Stimulated activated CD4-positive, alpha-beta T cell treated with anti-CD3 and anti-CD28 coated beads, Interleukin-12 subunit alpha, Interleukin-12 subunit beta, amount 100 ng/mL, for 48 hours (primary cell): ENCODE results near the gene CEPT1.
A peak's percentile ranks its signal among the peaks of the same experiment; 100 is the strongest.
"Not testable (repeated sequence)": the region's sequence is repeated elsewhere in the genome, so short reads cannot be mapped to it uniquely, and the experiment has no call there.

Source experiments
- DNase-seq, 3 donors: peaks; one replicate each; pipeline ENCODE4 v3.0.0-alpha.2; 2020; ENCODE audit warnings: low read depth in 2 of 3, low spot score in 1 of 3

The CEPT1 gene

DNA sequence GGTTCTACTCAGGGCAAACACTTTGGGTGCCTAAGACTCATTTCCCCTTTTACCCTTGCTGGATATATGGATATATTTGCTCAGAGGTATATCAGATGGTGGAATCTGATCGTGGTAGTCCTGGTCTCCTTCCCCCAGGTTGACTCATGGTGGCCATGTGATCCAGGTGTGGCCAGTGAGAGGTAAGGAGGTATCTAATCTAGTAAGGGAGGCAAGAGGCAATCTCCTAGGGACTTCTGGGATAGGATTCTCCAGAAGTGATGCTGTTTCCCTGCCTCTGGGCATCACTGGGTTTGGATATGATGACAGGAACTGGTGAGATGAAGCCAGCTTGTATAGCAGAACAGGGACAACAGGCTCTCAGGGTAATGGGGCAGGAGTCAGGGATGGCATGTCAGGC lies 68.9 kb downstream of the CEPT1 start:
- DNase-seq, result no peak

DNA sequence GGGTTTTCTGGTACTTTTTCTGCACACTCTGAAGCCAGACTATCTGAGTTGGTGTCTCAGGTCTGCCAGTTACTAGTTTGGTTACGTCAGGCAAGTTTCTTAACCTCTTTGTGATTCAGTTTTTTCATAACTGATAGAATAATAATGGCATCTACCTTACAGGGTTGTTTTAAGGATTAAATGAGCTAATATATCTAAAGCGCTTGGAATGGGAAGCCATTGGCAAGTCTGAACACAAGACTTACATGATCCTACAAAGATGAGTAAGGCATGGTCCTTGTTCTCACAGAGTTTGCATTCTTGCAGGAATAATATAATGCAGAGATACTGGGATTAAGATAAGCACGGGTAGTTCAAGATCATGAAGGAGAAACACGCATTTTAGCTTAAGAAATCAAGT lies 69.6 kb downstream of the CEPT1 start:
- no peak for DNase-seq

DNA sequence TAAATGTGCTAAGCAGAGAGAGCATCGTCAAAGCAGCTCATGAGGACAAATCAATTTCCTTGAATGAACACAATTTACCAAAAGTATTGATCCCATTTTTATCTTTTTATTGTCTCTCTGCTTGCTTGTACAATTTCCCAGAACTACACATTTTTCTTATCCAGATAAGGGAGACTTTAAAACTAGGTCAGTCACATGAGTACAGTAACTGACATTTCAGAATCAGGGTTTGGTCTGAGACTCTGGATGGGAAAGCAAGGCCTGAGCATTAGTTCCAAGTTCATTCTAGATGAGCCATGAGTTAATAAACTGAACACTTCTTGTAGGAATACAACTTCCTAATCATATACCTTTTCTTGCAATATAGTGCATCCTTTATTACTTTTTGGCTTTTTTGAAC lies 71.9 kb downstream of the CEPT1 start:
- no peak for DNase-seq

DNA sequence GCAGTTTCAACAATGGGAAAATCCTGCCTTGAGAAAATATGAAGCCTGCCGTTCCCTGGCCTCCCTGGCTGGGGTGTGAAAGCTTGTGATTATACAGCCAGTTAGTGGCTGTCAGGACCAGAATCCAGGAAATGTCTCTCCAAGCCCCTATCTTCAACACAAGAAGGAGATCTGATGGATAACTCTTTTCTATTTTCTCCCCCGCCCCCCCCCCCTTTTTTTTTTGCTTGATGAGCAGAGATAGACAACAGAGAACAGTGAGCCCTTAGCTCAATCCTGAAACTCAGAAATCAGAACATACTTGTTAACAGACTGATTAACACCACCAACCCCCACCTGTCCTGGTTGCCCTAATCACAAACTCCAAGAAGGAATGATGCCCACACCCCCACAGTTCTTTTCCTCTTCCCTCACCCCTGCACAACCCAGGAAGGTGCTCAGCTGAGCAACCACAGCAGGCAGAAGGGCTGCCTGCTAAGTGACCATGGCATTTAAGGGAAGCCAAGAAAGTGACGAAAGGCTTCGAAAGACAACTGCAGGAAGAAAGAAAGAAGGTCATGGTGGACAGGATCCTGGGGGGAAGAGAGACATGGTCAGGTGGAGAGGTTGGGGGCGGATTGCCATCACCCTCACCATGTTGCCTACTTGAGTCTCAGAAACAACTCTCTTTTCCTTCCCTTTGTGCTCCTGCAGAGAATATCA lies 72.8 kb downstream of the CEPT1 start:
- no peak for DNase-seq

DNA sequence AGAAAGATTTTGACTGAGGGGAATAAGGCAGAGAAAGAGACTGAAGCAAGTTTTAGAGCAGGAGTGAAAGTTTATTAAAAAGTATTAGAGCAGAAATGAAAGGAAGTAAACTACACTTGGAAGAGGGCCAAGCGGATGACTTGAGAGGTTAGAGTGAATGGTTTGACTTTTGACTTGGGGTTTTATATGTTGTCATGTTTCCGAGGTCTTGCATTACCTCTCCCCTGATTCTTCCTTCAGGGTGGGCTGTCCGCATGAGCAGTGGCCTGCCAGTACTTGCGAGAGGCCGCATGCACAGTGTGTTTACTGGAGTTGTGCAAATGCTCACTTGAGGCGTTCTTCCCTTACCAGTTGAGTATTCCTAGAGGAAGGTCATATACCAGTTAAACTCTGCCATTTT lies 73.4 kb downstream of the CEPT1 start:
- DNase-seq, result no peak

DNA sequence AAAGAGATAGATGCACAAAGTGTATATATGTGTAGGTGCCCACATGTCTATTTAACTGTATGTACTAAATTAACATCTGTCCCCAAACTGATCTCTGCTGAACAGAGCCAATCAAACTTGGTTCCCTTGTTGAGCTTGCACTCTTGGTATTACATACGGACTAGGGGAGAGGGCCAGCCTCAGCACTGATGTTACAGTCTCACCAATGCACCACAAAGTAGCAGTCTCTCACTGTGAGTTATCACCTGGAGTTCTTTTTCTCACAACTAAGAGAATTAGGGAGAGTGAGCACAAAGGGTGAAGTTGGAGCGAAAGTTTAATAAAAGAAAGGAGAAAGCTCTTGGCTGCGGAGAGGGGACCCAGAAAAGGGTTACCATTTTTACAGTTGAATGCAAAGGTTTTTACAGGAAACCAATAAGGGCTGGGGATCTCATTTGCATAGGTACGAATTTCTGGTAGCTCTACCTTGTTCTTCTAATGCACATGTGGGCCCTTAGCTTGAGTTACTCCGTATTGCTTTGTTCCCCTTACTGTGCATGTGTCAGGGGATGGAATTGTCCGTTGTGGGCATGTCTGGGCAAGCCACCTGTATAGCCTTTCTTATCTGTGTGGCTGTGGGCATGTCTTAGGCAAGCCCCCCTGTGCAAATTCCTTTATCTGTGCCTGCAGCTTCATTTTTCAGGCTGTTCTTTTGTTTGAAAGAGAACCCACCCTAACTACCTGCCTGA lies 74.2 kb downstream of the CEPT1 start:
- no peak for DNase-seq

DNA sequence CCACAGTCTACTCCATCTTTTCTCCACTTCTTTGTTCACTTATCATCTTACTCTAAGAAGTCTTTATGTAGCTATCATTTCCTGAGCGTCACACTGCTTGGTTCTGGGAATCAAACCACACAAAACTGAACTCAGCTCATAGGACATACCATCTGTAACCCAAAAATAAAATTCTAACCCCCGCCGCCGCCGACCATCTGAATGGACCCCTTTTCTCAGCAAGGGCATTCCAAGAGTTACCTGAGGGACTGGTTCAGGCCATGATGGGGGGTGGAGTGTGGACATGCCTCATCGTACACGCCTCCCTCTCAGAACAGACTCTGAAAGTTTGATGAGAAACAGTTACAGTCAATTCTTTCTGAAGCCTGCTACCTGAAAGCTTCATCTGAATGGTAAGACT lies 74.9 kb downstream of the CEPT1 start:
- DNase-seq, result no peak

DNA sequence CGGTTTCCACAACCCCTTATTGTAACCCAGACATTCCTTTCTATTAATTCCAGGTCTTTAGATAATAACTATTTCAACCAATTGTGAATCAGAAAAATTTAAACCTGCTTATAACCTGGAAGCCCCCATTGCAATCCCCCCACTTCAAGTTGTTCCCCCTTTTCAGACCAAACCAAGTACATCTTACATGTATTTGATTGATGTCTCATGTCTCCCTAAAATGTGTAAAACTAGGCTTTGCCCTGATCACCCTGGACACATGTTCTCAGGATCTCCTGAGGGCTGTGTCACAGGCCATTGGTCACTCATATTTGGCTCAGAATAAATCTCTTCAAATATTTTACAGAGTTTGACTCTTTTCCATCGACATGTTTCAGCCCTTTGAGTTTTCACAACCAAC lies 75.3 kb downstream of the CEPT1 start:
- not testable (repeated sequence) for DNase-seq

DNA sequence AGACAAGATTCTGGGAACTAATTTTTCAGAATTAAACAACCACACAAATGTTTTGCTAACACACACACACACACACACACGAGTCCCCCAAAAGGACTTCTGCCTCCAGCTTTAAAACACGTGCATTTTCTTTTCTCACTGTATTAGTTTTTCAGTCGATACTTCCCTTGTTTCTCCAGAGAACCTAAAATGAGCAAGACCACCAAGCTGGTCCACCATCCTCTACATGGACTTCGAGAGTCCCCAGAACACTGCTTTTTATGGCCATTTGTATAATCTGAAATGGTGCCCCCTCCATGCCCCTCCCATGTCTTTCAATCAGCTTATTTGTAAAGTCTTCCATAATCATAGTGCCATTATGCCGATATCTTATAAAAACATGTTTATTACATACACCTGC lies 76.7 kb downstream of the CEPT1 start:
- no peak for DNase-seq

DNA sequence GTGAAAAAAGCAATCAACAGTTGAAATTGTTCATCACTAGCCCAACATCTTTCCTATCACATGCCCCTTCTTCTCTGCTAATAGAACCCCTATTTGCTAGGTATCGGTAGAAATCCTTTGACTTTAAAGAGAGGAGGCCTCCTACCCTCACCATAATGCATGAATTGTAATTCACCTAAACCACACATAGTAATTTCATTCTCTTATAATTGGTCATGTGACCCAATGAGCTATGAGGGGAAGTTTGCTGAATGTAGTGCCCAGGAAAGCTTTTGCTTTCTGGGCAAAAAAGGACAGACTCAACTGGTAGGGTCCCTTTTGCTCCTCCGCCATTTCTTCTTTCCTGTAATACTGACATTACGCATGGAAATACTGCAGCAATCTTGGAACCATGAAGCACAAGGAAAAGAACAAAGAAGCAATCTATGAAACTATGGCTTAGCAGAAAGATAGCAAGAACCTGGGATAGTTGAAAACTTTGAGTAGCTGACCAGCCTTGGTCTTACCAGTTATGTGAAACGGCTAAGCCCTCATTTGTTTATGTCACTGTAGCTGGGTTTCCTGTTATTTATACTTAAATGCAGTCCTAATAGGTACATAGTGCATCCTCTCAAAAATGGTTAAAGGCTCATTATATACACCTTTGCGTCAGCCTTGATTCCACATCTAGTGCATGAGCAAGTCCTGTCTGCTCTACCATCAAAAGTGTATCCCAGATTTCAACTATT lies 77.3 kb downstream of the CEPT1 start:
- no peak for DNase-seq

DNA sequence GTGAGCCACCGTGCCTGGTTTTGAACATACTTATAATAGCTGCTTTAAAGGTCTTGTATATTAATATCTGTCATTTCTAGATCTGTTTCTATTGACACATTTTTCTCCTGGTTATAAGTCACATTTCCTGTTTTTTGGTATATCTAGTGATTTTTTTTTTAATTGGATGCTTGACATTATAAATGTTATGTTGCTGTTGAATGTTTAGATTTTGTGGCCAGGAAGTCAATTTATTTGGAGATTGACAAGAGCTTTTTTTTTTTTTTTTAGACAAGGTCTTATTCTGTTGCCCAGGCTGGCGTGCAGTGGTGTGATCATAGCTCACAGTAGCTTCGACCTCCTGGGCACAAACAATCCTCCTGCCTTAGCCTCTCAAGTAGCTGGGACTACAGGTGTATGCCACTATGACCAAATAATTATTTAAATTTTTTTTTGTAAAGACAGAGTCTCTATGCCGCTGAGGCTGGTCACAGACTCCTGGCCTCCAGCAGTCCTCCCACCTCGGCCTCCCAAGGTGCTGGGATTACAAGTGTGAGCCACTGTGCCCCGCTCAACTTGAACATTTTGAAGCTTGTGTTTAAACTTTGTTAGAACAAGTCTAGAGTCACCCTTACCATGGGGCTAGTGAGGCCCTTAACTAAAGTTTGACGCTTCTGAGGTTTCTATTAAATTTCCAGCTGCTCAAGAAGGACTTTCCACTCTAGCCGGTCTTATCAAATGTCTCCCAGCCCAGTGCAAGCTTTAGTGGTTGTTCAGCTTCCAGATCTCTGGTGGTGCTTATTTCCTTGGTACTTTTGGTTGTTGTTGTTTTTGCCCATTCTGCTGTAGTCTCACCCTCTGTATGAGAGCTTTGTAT lies 78.9 kb downstream of the CEPT1 start:
- DNase-seq, result no peak

DNA sequence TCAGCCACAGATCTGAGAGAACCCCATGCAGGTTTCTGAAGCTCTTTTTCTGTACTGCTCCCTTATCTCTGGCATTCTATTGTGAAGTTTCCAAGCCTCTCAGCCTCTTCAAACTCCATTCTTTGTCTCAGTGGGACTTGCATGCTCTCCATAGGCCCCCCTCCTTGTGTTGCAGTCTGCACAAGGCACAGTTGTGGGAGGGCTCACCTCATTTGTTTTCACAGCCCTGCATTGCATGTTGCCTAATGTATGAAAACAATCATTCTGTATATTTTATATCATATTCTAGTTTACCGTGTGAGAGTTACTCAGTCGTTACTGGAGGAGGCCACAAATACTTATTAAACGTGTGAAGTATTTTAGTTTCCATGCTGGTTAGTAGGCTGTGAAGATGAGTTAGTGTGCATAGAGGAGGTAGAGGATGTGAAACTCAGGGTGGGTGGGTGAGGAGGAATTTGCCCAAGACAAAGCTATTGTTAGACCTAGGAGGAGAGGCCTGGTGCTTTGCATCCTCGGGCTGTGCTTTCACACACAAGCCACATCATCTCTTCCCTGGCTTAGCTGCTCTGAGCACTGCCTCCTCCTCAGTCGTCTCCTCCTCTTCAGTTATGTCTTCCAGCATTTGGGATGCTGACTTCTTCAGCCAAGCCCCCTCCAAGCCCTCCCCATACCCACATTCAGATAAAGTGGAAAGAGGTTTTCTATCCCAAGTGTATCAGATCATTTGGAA lies 79.7 kb downstream of the CEPT1 start:
- DNase-seq, result peak in 1 of 3 donors; percentile 56

DNA sequence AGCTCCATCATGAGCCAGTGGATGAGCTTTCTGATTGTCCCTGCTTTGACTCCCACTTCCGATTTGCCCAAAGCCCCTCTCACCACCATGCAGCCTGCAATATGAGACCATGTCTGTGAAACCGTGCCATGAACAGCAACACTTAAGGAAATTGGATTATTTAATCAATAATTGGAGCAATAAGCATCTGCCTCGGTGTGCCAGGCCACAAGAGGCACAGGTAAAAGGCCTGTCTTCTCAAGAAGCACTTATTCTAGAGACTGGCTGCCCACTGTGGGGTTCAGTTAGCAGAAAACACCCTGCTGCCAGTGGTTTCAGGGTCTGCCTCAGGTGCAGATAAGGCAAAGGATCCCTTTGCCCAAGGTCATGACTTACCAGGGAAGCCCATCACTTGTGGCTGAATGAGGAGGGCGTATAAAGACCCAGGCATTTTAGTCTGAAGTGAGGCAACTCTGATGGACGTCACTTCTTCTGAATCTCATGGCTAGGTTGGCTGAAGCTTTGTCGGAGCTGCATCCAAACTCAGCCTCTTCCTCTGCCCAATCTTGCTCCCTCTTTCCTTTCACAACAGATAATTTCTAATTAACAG lies 80.4 kb downstream of the CEPT1 start:
- no peak for DNase-seq

DNA sequence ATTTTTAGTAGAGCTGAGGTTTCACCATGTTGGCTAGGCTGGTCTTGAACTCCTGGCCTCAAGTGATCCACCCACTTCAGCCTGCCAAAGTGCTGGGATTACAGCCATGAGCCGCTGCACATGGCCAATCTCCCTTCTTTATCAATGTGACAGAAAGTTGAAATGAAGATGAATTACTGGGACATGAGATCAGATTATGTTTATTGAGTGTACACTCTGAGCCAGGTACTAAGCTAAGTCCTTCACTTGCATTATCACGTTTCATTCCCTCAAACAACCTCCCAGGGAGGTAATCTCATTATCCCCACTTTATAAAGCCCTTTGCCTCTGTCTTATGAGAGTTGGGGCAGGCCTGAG lies 81.2 kb downstream of the CEPT1 start:
- DNase-seq, result no peak

DNA sequence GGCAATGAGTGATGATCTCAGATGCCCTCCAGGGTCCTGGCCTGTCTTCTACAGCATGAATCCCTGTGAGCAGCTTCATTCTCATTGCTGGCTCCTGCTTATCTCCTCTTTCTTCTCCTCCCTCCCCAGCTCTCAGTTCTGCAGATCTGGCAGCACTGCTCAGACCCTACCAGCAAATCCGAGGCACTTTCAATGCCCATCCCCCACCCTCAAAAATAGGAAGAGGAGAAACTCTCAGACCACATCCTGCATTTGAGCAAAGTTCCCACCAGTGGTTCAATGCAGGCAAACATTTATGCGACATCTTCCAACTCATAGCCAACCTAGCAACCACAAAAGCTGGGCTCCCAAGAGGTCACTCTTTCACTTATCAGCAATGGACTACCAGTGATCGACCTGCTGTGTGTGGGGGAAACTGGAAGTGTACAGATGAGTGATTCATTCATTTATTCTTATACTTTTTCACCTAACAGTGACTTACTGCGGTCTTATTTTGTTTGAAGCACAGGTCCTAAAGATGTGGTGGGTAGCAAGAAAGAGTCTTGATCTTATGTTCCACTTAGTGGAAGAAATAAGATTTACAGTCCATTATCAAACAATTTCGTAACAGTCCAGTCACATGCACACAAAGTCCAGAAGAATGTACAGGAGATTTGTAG lies 81.7 kb downstream of the CEPT1 start:
- peak in 1 of 3 donors; percentile 43 for DNase-seq

DNA sequence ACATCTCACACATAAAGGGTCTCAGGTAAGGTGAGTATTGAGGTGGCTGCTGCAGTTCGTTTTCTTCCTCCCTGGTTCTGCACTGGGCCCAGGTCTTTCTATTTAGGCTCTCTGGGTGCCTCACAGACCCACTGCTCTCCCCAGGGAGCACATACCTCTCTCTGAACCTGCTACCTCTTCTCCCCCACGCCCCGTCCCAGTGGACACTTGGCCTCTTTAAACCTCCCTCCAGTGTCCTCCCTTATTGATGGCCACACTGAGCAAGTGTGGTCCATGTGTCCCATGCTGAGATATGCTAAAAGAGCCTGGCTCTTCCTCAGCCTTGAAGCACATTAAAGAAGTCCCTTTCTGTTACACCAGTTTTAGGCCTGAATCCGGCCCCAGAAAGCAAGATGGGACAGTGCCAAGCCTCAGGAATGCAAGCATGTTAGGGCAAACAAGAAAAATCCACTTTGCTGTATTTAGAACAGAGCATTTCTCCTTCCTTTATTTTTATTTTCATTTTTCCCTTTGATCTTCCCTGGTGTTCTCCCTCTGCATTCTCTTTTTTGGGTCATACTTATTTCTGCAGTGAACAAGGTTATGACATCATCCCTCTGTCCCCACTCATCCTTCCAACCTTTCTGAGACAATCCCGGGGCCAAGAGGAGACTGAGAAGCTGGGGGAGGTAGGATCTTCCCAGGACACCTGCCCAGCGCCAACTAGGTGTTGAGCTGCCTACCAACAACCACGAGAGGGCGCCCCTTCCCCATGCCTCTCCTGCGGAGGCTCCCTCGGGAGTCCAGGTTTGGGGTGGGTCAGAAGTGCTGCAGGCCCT lies 82.5 kb downstream of the CEPT1 start:
- DNase-seq, result peak in 2 of 3 donors; percentile 70 to 83

DNA sequence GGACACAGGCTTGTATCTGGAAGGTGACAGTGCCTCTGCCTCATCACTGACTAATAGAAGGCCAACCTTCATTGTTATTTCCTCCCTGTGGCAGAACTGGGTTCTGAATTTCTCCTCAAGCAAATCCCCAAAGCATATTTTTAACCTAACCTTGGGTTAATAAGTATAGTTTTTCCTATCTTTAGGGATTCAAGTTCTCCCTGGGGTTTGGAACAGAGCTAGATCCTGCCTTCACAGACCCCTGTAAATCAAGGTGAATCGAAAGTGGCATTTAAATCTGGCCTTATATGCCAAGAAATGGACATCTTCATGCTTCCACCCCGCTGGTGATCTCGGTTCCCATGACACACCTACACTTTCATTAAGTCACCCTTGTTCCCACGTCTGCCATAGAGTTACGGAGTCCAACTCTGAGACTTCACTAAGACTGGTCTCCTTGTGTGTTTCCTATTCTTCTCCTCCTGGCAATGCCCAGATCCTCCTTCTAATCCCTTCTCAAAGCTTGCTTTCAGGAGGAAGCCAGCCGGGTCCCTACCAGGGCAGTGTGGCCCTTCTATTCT lies 83.2 kb downstream of the CEPT1 start:
- no peak for DNase-seq

DNA sequence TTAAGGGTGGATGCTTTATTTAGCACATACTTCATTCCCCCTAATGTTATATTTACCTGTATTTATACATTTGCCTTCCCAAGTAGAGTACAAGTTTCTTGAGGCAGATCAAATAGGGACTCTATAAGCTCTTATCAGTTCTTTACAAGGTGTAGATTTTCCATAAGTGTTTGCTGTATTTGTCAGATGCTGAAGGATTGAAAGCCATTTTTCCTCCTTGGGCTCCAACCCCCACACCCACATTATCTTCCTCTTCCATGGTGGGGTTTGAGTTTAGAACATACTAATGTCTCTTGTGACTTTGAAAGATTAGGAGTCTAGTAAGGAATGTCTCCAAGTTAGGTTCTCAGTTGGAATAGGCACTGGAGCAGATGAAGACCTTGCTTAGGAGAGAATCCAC lies 85.1 kb downstream of the CEPT1 start:
- DNase-seq, result no peak
